Breast epithelium (tissue), 4 donors: ENCODE data around the gene ARL8A. TPM values are rescaled to one million over a fixed set of nuclear protein-coding genes. Genes with fewer than 3 reads are reported as not detected.
"Not testable (repeated sequence)": the region's sequence is repeated elsewhere in the genome, so short reads cannot be mapped to it uniquely, and the experiment has no call there.

Source experiments
- DNase-seq, 2 donors: peaks; one replicate each; pipeline ENCODE4 v3.0.0-alpha.2; 2019; ENCODE audit warnings: low spot score in 2 of 2
- H3K27ac ChIP-seq, 2 donors: fragments of 200-600 bp; sonication (generic) in 1 of 2; one replicate each; pipeline ENCODE4 v1.5.1; 2016 to 2019; ENCODE audit warnings: mild to moderate bottlenecking in 1 of 2
- H3K27me3 ChIP-seq, 2 donors: fragments of 200-600 bp; sonication (generic) in 1 of 2; one replicate each; pipeline versions ENCODE4 v1.5.1 to v1.6.0; 2017 to 2019; ENCODE audit warnings: control low read depth in 1 of 2, mild to moderate bottlenecking in 1 of 2
- H3K36me3 ChIP-seq: fragments of 200-600 bp; one replicate; pipeline ENCODE4 v1.5.1; 2019
- H3K4me1 ChIP-seq, 2 donors: fragments of 200-600 bp; sonication (generic); one replicate each; pipeline ENCODE4 v1.5.1; 2016 to 2019; ENCODE audit warnings: control low read depth in 1 of 2
- H3K4me3 ChIP-seq, 3 donors: fragments of 200-600 bp; sonication (generic); 1 replicate in 2 of 3; 2 replicates in 1 of 3; pipeline ENCODE4 v1.5.1; 2016 to 2019; ENCODE audit warnings: mild to moderate bottlenecking in 3 of 3, moderate library complexity in 2 of 3
- H3K9me3 ChIP-seq, 2 donors: fragments of 200-600 bp; sonication (generic) in 1 of 2; one replicate each; pipeline ENCODE4 v1.5.1; 2016 to 2019; ENCODE audit warnings: control low read depth in 1 of 2
- CTCF ChIP-seq, 3 donors: fragments of 450-650 bp; IDR thresholded peaks; one replicate each; pipeline ENCODE4 v1.5.1; 2016 to 2017; ENCODE audit warnings: antibody characterized with exemption in 3 of 3, mild to moderate bottlenecking in 3 of 3, moderate library complexity in 3 of 3
- POLR2A ChIP-seq: fragments of 450-650 bp; IDR thresholded peaks from one replicate; pipeline ENCODE4 v1.6.1; 2016; ENCODE audit warnings: antibody characterized with exemption, mild to moderate bottlenecking, moderate library complexity
- POLR2AphosphoS5 ChIP-seq, 3 donors: sonication (generic); formaldehyde crosslinking; IDR thresholded peaks; one replicate each; pipeline ENCODE4 v1.6.1; 2017; ENCODE audit warnings: antibody characterized with exemption in 3 of 3
- intact Hi-C: fragments of 100-400 bp; cut with DNase I; formaldehyde crosslinking; loops from one replicate; pipeline ENCODE4 v1.15.1; 2023; ENCODE audit warnings: low total_unique reads
- total RNA-seq, 3 donors: library from RNA; depleted of rRNA; stranded (reverse); fragments of >200 nt; gene quantifications; one replicate each; pipeline ENCODE4 v1.1.0, GENCODE V29; 2016

The ARL8A gene
- total RNA-seq = 10 to 100 TPM; 29.9 to 41.1 (median 34.7) TPM

- TF ChIP-seq POLR2A (no peak), POLR2AphosphoS5 (IDR thresholded peaks at IDR 0.05) (peak in 2 of 3 donors; percentile 12 to 38)
- H3K27ac ChIP-seq = peak within 1 kb of the TSS; percentile 92 to 98
- H3K27me3 ChIP-seq = no peaks in the 10 kb centered on the region
- no peaks in the 10 kb centered on the region for H3K9me3 ChIP-seq
- intact Hi-C loops = no loop called here
- H3K4me3 ChIP-seq = peak within 1 kb of the TSS; percentile 90 to 98 (median 95)
- no peaks in the 10 kb centered on the region for H3K36me3 ChIP-seq
- H3K4me1 ChIP-seq = peaks cover 0 to 6% of the 10 kb centered on the region in 2 donors
- DNase-seq = peak; percentile 64 to 70
These were observed at the start of gene ARL8A for GRCh38 chr1:202144402-202145067. ARL8A (minus strand) TSS chr1:202144737; CDS start chr1:202144572, 165 bp downstream.

- H3K27me3 ChIP-seq = no peaks in the 10 kb centered on the region
- no peak for TF ChIP-seq POLR2AphosphoS5 (IDR thresholded peaks at IDR 0.05)
- H3K36me3 ChIP-seq = no peaks in the 10 kb centered on the region
- H3K4me3 ChIP-seq = peak overlapping the region in 2 of 3 donors; percentile 57 to 70
- H3K4me1 ChIP-seq = peaks cover 4 to 6% of the 10 kb centered on the region in 2 donors
- no peak for DNase-seq
- no peaks in the 10 kb centered on the region for H3K9me3 ChIP-seq
- intact Hi-C loops = no loop called here
- peak overlapping the region; percentile 45 to 63 for H3K27ac ChIP-seq
These were observed 49.8 kb upstream of the ARL8A start for GRCh38 chr1:202194328-202194648.

GRCh38 chr1:202193614-202194327 is 49.2 kb upstream of the ARL8A start, which contains the start of gene LGR6:
LGR6 (plus strand) TSS chr1:202193799; CDS start chr1:202193990, 191 bp downstream.
- peak within 1 kb of the TSS; percentile 45 to 63 for H3K27ac ChIP-seq
- intact Hi-C loops = no loop called here
- no peak for TF ChIP-seq POLR2A
- TF ChIP-seq CTCF (IDR thresholded peaks at IDR 0.05) = peak in 1 of 3 donors; percentile 30
- H3K27me3 ChIP-seq = no peaks in the 10 kb centered on the region
- no peaks in the 10 kb centered on the region for H3K9me3 ChIP-seq
- no peaks in the 10 kb centered on the region for H3K36me3 ChIP-seq
- H3K4me1 ChIP-seq = peaks cover under 1 to 4% of the 10 kb centered on the region in 2 donors
- peak within 1 kb of the TSS; percentile 4 to 70 (median 57) for H3K4me3 ChIP-seq
- no peak for DNase-seq

- no peaks in the 10 kb centered on the region for H3K27me3 ChIP-seq
- no peaks in the 10 kb centered on the region for H3K9me3 ChIP-seq
- H3K27ac ChIP-seq = peak overlapping the region in 1 of 2 donors; percentile 45
- peak overlapping the region in 2 of 3 donors; percentile 57 to 70 for H3K4me3 ChIP-seq
- TF ChIP-seq CTCF (IDR thresholded peaks at IDR 0.05) = peak; percentile 58 to 78 (median 73)
- no peak for TF ChIP-seq POLR2AphosphoS5 (IDR thresholded peaks at IDR 0.05)
- no peak for TF ChIP-seq POLR2A
- peaks cover 0 to 4% of the 10 kb centered on the region in 2 donors for H3K4me1 ChIP-seq
- intact Hi-C loops = no loop called here
- H3K36me3 ChIP-seq = no peaks in the 10 kb centered on the region
- peak in 1 of 2 donors; percentile 48 for DNase-seq
These were observed 48.5 kb upstream of the ARL8A start for GRCh38 chr1:202192770-202193613.

- H3K4me3 ChIP-seq, H3K4me1 ChIP-seq, H3K36me3 ChIP-seq, H3K27me3 ChIP-seq, H3K27ac ChIP-seq, intact Hi-C loops, DNase-seq, H3K9me3 ChIP-seq: not testable (repeated sequence)
These were observed 46.9 kb upstream of the ARL8A start for GRCh38 chr1:202191391-202191790.

- TF ChIP-seq CTCF (IDR thresholded peaks at IDR 0.05) = no peak
- TF ChIP-seq POLR2A = no peak
- TF ChIP-seq POLR2AphosphoS5 (IDR thresholded peaks at IDR 0.05) = no peak
- DNase-seq = no peak
- Histone ChIP-seq H3K4me1 (peaks cover 0 to 4% of the 10 kb centered on the region in 2 donors), H3K27ac (no peak overlapping the region), H3K9me3 (no peaks in the 10 kb centered on the region), H3K27me3 (no peaks in the 10 kb centered on the region), H3K4me3 (no peak overlapping the region), H3K36me3 (no peaks in the 10 kb centered on the region)
- intact Hi-C loops = loop anchor here (5.0 to 10.0 kb wide), 2 partner anchors 117 to 1265 kb away; no protein-coding TSS in a partner anchor
These were observed 45.6 kb upstream of the ARL8A start for GRCh38 chr1:202189918-202190715.
